Measurements from ENCODE around the gene MPPED1. TPM values are rescaled to one million over a fixed set of nuclear protein-coding genes. Genes with fewer than 3 reads are reported as not detected.

The MPPED1 gene
- polyA plus RNA-seq, 1 donor, result 0.61 TPM

DNA sequence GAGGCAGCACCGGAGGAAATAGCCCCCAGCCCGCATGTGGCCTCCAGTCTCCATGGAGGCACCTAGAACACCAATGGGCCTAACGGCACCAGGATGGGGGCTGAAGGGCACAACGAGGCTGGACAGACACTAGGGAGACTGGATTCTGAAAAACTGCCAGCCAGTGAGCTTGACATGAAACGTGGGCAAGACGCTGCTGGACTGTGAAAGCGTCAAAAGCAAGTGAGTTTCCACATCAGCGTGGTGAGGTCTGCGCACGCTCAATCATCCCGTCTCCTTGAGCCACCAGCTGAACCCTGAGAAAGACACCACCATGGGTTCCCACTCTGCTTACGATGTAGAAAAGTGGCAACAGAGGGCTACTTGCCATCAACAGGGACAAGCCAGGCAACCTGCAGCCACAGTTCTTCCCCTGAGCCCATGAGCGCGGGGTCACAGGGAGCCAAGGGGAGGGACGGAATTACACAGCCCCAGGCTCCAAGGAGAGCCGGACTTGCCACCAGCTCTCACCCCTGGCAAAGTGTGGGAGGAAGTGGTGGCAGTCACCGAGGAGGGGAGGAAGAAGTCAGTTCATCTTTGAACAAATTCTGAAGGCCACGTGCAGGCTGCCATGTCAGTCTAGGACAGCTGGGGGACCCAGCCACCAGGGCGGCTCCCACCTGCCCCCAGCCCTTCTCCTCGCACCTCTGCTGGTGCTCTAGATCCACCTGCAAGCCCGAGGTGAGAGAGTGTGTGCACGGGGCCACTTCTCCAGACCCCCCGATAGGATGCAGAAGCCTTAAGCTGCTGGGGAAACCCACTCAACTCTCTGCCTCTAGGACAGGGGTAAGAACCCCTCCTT lies 131.1 kb downstream of the MPPED1 start:
- no peak for DNase-seq
- no CpG with 5 or more reads among the region's 23 CpGs for WGBS (ENCODE audit: insufficient coverage, low lambda C conversion rate)
- Histone ChIP-seq H3K27ac (ENCODE audit: low read length) (no peak overlapping the region), H3K36me3 (ENCODE audit: control insufficient read depth, insufficient read depth, low read length) (no peaks in the 10 kb centered on the region), H3K4me1 (ENCODE audit: control insufficient read depth, insufficient read depth, low read length) (no peaks in the 10 kb centered on the region), H3K9me3 (ENCODE audit: control insufficient read depth, low read depth, low read length) (no peaks in the 10 kb centered on the region), H3K27me3 (ENCODE audit: control insufficient read depth, insufficient read depth, low read length) (no peaks in the 10 kb centered on the region), H3K4me3 (ENCODE audit: low read length) (no peak overlapping the region)

GRCh38 chr22:43543522-43544288 lies 131.9 kb downstream of the MPPED1 start:
- H3K9me3 ChIP-seq (ENCODE audit: control insufficient read depth, low read depth, low read length), result no peaks in the 10 kb centered on the region
- H3K4me3 ChIP-seq (ENCODE audit: low read length), result no peak overlapping the region
- DNase-seq, result no peak
- H3K36me3 ChIP-seq (ENCODE audit: control insufficient read depth, insufficient read depth, low read length), result no peaks in the 10 kb centered on the region
- no peaks in the 10 kb centered on the region for H3K27me3 ChIP-seq (ENCODE audit: control insufficient read depth, insufficient read depth, low read length)
- WGBS (ENCODE audit: insufficient coverage, low lambda C conversion rate), result no CpG with 5 or more reads among the region's 12 CpGs
- H3K4me1 ChIP-seq (ENCODE audit: control insufficient read depth, insufficient read depth, low read length), result no peaks in the 10 kb centered on the region
- no peak overlapping the region for H3K27ac ChIP-seq (ENCODE audit: low read length)

DNA sequence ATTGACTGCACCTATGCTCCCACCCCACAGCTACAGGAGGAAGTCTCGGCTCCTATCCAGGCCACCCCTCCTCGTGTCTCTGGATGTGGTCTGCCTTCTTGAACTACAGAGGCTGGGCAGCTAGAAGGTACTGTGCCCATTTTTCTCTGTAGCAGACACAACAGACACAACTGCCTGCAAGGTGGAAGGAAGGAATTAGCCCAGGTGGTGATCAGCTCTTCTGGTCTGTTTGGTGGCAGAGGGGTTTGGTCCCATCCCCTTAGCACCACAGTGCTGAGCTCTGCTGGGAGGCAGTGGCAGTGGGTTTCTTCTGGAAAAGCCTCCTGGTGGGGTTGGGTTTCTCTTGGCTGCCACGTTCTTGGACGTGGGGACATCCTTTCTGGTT lies 132.5 kb downstream of the MPPED1 start:
- DNase-seq, result no peak
- H3K27ac ChIP-seq (ENCODE audit: low read length), result no peak overlapping the region
- H3K4me1 ChIP-seq (ENCODE audit: control insufficient read depth, insufficient read depth, low read length), result no peaks in the 10 kb centered on the region
- no peaks in the 10 kb centered on the region for H3K27me3 ChIP-seq (ENCODE audit: control insufficient read depth, insufficient read depth, low read length)
- no CpG with 5 or more reads among the region's 4 CpGs for WGBS (ENCODE audit: insufficient coverage, low lambda C conversion rate)
- H3K9me3 ChIP-seq (ENCODE audit: control insufficient read depth, low read depth, low read length), result no peaks in the 10 kb centered on the region
- no peak overlapping the region for H3K4me3 ChIP-seq (ENCODE audit: low read length)
- no peaks in the 10 kb centered on the region for H3K36me3 ChIP-seq (ENCODE audit: control insufficient read depth, insufficient read depth, low read length)

DNA sequence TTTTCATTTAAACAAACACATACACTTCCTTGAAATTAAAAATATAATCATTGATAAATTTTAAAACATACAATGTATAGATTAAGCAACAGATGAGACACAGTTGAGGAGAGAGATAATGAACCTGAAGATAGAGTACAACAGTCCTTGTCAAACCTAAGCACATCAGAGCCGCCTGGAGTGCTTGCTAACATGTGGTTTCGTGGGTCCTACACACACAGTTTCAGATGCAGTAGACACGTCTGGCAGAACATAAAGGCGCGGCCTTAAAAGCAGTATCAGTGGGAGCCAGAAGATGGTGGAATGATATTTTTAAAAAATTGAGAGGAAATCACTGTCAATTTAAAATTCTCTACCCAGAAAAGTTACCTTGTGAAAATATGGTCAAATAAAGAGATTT lies 134.4 kb downstream of the MPPED1 start:
- H3K9me3 ChIP-seq (ENCODE audit: control insufficient read depth, low read depth, low read length), result no peaks in the 10 kb centered on the region
- no CpG with 5 or more reads among the region's 5 CpGs for WGBS (ENCODE audit: insufficient coverage, low lambda C conversion rate)
- H3K4me3 ChIP-seq (ENCODE audit: low read length), result no peak overlapping the region
- DNase-seq, result no peak
- no peaks in the 10 kb centered on the region for H3K4me1 ChIP-seq (ENCODE audit: control insufficient read depth, insufficient read depth, low read length)
- H3K27ac ChIP-seq (ENCODE audit: low read length), result no peak overlapping the region
- no peaks in the 10 kb centered on the region for H3K36me3 ChIP-seq (ENCODE audit: control insufficient read depth, insufficient read depth, low read length)
- H3K27me3 ChIP-seq (ENCODE audit: control insufficient read depth, insufficient read depth, low read length), result no peaks in the 10 kb centered on the region

DNA sequence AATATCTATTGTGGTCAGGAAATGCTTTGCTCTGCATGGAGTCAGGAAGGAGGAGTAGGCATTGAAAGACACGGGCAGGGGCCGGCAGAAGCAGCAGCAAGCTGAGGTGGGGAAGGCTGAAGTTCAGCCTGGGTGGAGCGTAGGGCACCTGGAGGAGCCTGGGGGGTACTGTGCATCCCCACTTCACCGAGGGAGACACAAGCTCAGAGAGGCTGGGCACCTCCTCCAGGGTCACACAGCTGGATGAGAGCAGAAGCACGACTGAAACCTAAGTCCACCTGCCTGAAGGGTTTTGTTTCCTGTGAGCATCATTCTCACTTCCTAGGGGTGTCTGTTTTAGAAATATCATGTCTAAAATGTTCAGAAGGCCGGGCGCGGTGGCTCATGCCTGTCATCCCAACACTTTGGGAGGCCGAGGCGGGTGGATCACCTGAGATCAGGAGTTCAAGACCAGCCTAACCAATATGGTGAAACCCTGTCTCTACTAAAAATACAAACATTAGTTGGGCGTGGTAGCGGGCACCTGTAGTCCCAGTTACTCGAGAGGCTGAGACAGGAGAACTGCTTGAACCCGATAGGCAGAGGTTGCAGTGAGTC lies 138.3 kb downstream of the MPPED1 start:
- DNase-seq, result no peak
- H3K9me3 ChIP-seq (ENCODE audit: control insufficient read depth, low read depth, low read length), result no peaks in the 10 kb centered on the region
- no peaks in the 10 kb centered on the region for H3K4me1 ChIP-seq (ENCODE audit: control insufficient read depth, insufficient read depth, low read length)
- no peak overlapping the region for H3K4me3 ChIP-seq (ENCODE audit: low read length)
- no peak overlapping the region for H3K27ac ChIP-seq (ENCODE audit: low read length)
- WGBS (ENCODE audit: insufficient coverage, low lambda C conversion rate), result 100% methylated on average over 4 of the region's 14 CpGs
- no peaks in the 10 kb centered on the region for H3K36me3 ChIP-seq (ENCODE audit: control insufficient read depth, insufficient read depth, low read length)
- H3K27me3 ChIP-seq (ENCODE audit: control insufficient read depth, insufficient read depth, low read length), result no peaks in the 10 kb centered on the region

DNA sequence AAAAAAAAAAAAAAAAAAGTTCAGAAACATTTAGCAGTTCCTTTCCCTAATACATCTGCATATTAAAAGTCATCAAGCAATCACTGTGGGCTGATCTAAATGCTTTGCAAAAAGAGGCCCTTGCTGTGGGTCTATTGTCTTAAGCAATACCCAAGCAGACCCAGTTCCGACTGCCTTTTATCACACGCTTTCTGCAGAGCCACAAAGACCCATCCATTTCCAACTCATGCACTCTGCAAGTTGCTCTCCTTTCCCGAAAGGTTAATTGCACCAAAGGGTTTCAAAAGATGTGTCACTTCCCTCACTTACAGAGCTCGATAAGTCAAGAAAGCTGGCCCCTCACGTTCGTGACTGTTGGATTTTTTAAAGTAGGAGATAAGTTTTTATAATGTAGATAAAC lies 138.9 kb downstream of the MPPED1 start:
- H3K27ac ChIP-seq (ENCODE audit: low read length), result no peak overlapping the region
- no peaks in the 10 kb centered on the region for H3K9me3 ChIP-seq (ENCODE audit: control insufficient read depth, low read depth, low read length)
- no peaks in the 10 kb centered on the region for H3K4me1 ChIP-seq (ENCODE audit: control insufficient read depth, insufficient read depth, low read length)
- H3K4me3 ChIP-seq (ENCODE audit: low read length), result no peak overlapping the region
- DNase-seq, result no peak
- H3K27me3 ChIP-seq (ENCODE audit: control insufficient read depth, insufficient read depth, low read length), result no peaks in the 10 kb centered on the region
- no peaks in the 10 kb centered on the region for H3K36me3 ChIP-seq (ENCODE audit: control insufficient read depth, insufficient read depth, low read length)
- WGBS (ENCODE audit: insufficient coverage, low lambda C conversion rate), result 56% methylated on average over 3 of the region's 6 CpGs

- Histone ChIP-seq H3K36me3 (ENCODE audit: control insufficient read depth, insufficient read depth, low read length) (no peaks in the 10 kb centered on the region), H3K27me3 (ENCODE audit: control insufficient read depth, insufficient read depth, low read length) (no peaks in the 10 kb centered on the region), H3K4me1 (ENCODE audit: control insufficient read depth, insufficient read depth, low read length) (no peaks in the 10 kb centered on the region), H3K9me3 (ENCODE audit: control insufficient read depth, low read depth, low read length) (no peaks in the 10 kb centered on the region), H3K4me3 (ENCODE audit: low read length) (no peak overlapping the region), H3K27ac (ENCODE audit: low read length) (no peak overlapping the region)
- DNase-seq, result no peak
- no CpG with 5 or more reads among the region's 16 CpGs for WGBS (ENCODE audit: insufficient coverage, low lambda C conversion rate)
These were observed 141.8 kb downstream of the MPPED1 start for GRCh38 chr22:43553451-43554258.

DNA sequence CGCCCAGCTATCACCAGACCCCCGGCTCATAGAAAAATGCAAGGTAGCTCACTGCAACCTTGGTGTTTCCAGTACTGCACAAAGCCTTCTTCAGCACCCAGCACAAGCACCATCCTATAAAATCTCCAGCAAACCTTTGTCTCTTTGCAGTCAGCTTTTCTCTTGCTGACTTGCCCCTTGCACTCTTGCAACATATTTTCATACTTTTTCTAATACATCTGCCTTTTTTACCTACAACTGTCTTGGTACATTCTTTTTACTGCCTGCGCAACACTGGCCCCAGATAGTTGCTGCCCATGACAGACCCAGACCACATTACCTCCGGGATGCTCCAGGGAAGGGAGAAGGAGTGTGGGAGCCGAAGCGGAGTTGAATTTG lies 142.4 kb downstream of the MPPED1 start:
- Histone ChIP-seq H3K4me3 (ENCODE audit: low read length) (no peak overlapping the region), H3K27ac (ENCODE audit: low read length) (no peak overlapping the region), H3K4me1 (ENCODE audit: control insufficient read depth, insufficient read depth, low read length) (no peaks in the 10 kb centered on the region), H3K36me3 (ENCODE audit: control insufficient read depth, insufficient read depth, low read length) (no peaks in the 10 kb centered on the region), H3K9me3 (ENCODE audit: control insufficient read depth, low read depth, low read length) (no peaks in the 10 kb centered on the region), H3K27me3 (ENCODE audit: control insufficient read depth, insufficient read depth, low read length) (no peaks in the 10 kb centered on the region)
- DNase-seq, result peak; percentile 23 to 26
- WGBS (ENCODE audit: insufficient coverage, low lambda C conversion rate), result no CpG with 5 or more reads among the region's 6 CpGs

- Histone ChIP-seq H3K27me3 (ENCODE audit: control insufficient read depth, insufficient read depth, low read length) (no peaks in the 10 kb centered on the region), H3K4me3 (ENCODE audit: low read length) (no peak overlapping the region), H3K36me3 (ENCODE audit: control insufficient read depth, insufficient read depth, low read length) (no peaks in the 10 kb centered on the region), H3K27ac (ENCODE audit: low read length) (no peak overlapping the region), H3K4me1 (ENCODE audit: control insufficient read depth, insufficient read depth, low read length) (no peaks in the 10 kb centered on the region), H3K9me3 (ENCODE audit: control insufficient read depth, low read depth, low read length) (no peaks in the 10 kb centered on the region)
- no peak for DNase-seq
- WGBS (ENCODE audit: insufficient coverage, low lambda C conversion rate), result no CpG with 5 or more reads among the region's 17 CpGs
These were observed 143.0 kb downstream of the MPPED1 start for GRCh38 chr22:43554694-43555365.

Data from large intestine (tissue), 3 donors.